Hair follicle dermal papilla cell (primary cell): Measurements from ENCODE around the gene SMIM5. TPM values are rescaled to one million over a fixed set of nuclear protein-coding genes. Genes with fewer than 3 reads are reported as not detected.

ENCODE experiments used
- total RNA-seq: library from RNA; depleted of rRNA; stranded (reverse); fragments of >200 nt; gene quantifications from 2 replicates; pipeline ENCODE4 v1.2.3, GENCODE V29; 2012

SMIM5 gene
- total RNA-seq, result 0.16 and 0.24 TPM in 2 replicates

GRCh38 chr17:75632863-75633485, at the start of gene SMIM5:
SMIM5 (plus strand) TSS chr17:75633434; CDS start chr17:75640202, 6,768 bp downstream.

GRCh38 chr17:75587675-75588595, 45.3 kb upstream of the SMIM5 start, which contains the start of gene MYO15B:
MYO15B (plus strand) TSS chr17:75587800; CDS start chr17:75588058, 258 bp downstream.

GRCh38 chr17:75666959-75667790, 33.9 kb downstream of the SMIM5 start, which contains the start of the genes RECQL5 and SAP30BP:
RECQL5 (minus strand) TSS chr17:75667154; CDS start chr17:75666557, 597 bp downstream.
SAP30BP (plus strand) TSS chr17:75667338; CDS start chr17:75667373, 35 bp downstream.

Other genes with a start within 250 kb of the SMIM5 start
- 72.2 and 86.1 TPM in 2 replicates for gene GRB2, start 227.8 kb upstream of the SMIM5 start, total RNA-seq
- 42.5 and 51.1 TPM in 2 replicates for gene TMEM94, start 176.8 kb upstream of the SMIM5 start, total RNA-seq
- gene CASKIN2, start 117.9 kb upstream of the SMIM5 start, total RNA-seq, result 12.2 and 15.9 TPM in 2 replicates
- 6.8 and 8.3 TPM in 2 replicates for gene TSEN54, start 116.9 kb upstream of the SMIM5 start, total RNA-seq
- gene LLGL2, start 107.7 kb upstream of the SMIM5 start, total RNA-seq, result 0.24 and 0.32 TPM in 2 replicates
- gene MYO15B, start 45.6 kb upstream of the SMIM5 start, total RNA-seq, result 4.2 and 7.2 TPM in 2 replicates
- 16.5 and 19.5 TPM in 2 replicates for gene RECQL5, start 33.7 kb downstream of the SMIM5 start, total RNA-seq
- gene SAP30BP, start 33.9 kb downstream of the SMIM5 start, total RNA-seq, result 63.4 and 70.8 TPM in 2 replicates
- gene ITGB4, start 88.0 kb downstream of the SMIM5 start, total RNA-seq, result 9.6 and 39.8 TPM in 2 replicates
- 50.0 and 56.8 TPM in 2 replicates for gene GALK1, start 131.8 kb downstream of the SMIM5 start, total RNA-seq
- gene UNK, start 151.4 kb downstream of the SMIM5 start, total RNA-seq, result 26.0 and 28.1 TPM in 2 replicates
- gene UNC13D, start 211.0 kb downstream of the SMIM5 start, total RNA-seq, result 0.97 and 1.2 TPM in 2 replicates
- 26.8 and 28.2 TPM in 2 replicates for gene WBP2, start 221.9 kb downstream of the SMIM5 start, total RNA-seq
- 35.9 and 40.7 TPM in 2 replicates for gene TRIM47, start 245.1 kb downstream of the SMIM5 start, total RNA-seq